GM23338 (cell line): Measurements from ENCODE around the gene CRNKL1. TPM values are rescaled to one million over a fixed set of nuclear protein-coding genes. Genes with fewer than 3 reads are reported as not detected.

ENCODE experiments used
- ATAC-seq: fragments of 200-7000 bp; cut with Tn5 transposase; 3 replicates; pipeline ENCODE4 v1.9.1; 2020
- DNase-seq: peaks from one replicate; pipeline ENCODE4 v3.0.0-alpha.2; 2015; ENCODE audit warnings: low spot score
- H2AFZ ChIP-seq: fragments of 200-600 bp; sonication (generic); 2 replicates; pipeline ENCODE4 v1.8.0; 2016; ENCODE audit warnings: antibody characterized with exemption, mild to moderate bottlenecking, moderate library complexity
- H3F3A ChIP-seq: fragments of 200-600 bp; sonication (generic); replicated peaks from 2 replicates; pipeline ENCODE4 v1.8.0; 2017; ENCODE audit warnings: antibody characterized with exemption, mixed run types, low read depth
- H3K27ac ChIP-seq: fragments of 200-600 bp; sonication (generic); 2 replicates; pipeline ENCODE4 v1.6.1; 2016; ENCODE audit warnings: low read depth
- H3K27me3 ChIP-seq: fragments of 200-600 bp; sonication (generic); 2 replicates; pipeline ENCODE4 v1.8.0; 2016; ENCODE audit warnings: mild to moderate bottlenecking, mixed run types, moderate library complexity; ENCODE audit not compliant: insufficient read depth
- H3K36me3 ChIP-seq: fragments of 200-600 bp; sonication (generic); 2 replicates; pipeline ENCODE4 v1.8.0; 2016; ENCODE audit warnings: mild to moderate bottlenecking; ENCODE audit not compliant: insufficient read depth
- H3K4me1 ChIP-seq: fragments of 200-600 bp; sonication (generic); 2 replicates; pipeline ENCODE4 v1.8.0; 2016; ENCODE audit warnings: mild to moderate bottlenecking, moderate library complexity; ENCODE audit not compliant: insufficient read depth
- H3K4me2 ChIP-seq: fragments of 200-600 bp; sonication (generic); 2 replicates; pipeline ENCODE4 v1.7.1; 2017; ENCODE audit warnings: mixed run types
- H3K4me3 ChIP-seq: fragments of 200-600 bp; sonication (generic); 2 replicates; pipeline ENCODE4 v1.6.1; 2016; ENCODE audit warnings: mixed run types
- H3K79me2 ChIP-seq: fragments of 200-600 bp; sonication (generic); replicated peaks from 2 replicates; pipeline ENCODE4 v1.8.0; 2017; ENCODE audit warnings: mild to moderate bottlenecking; ENCODE audit not compliant: insufficient read depth
- H3K9me2 ChIP-seq: fragments of 200-600 bp; sonication (generic); 2 replicates; pipeline ENCODE4 v1.8.0; 2017; ENCODE audit not compliant: insufficient read depth
- H4K20me1 ChIP-seq: fragments of 200-600 bp; sonication (generic); replicated peaks from 2 replicates; pipeline ENCODE4 v1.8.0; 2017; ENCODE audit warnings: mild to moderate bottlenecking; ENCODE audit not compliant: insufficient read depth
- H3K27ac Mint-ChIP-seq: 2 replicates; pipeline ENCODE4 v1.8.0; 2020; ENCODE audit warnings: inconsistent platforms, mild to moderate bottlenecking, moderate library complexity, mixed read lengths
- H3K27me3 Mint-ChIP-seq: 3 replicates; pipeline ENCODE4 v1.8.0; 2022; ENCODE audit warnings: low read depth, mild to moderate bottlenecking, moderate library complexity, mixed read lengths, inconsistent platforms; ENCODE audit not compliant: insufficient read depth, poor library complexity
- H3K36me3 Mint-ChIP-seq: 3 replicates; pipeline ENCODE4 v1.8.0; 2021; ENCODE audit warnings: low read depth, mild to moderate bottlenecking, inconsistent platforms, moderate library complexity, mixed read lengths
- H3K4me1 Mint-ChIP-seq: 3 replicates; pipeline ENCODE4 v1.8.0; 2020; ENCODE audit warnings: mild to moderate bottlenecking, inconsistent platforms, mixed read lengths
- H3K4me3 Mint-ChIP-seq: 3 replicates; pipeline ENCODE4 v1.8.0; 2021; ENCODE audit warnings: moderate library complexity, mild to moderate bottlenecking, inconsistent platforms, mixed read lengths
- H3K9me3 Mint-ChIP-seq: 3 replicates; pipeline ENCODE4 v1.8.0; 2020; ENCODE audit warnings: moderate library complexity, mild to moderate bottlenecking, inconsistent platforms, mixed read lengths
- CREB1 ChIP-seq: fragments of 250-450 bp; sonication (Bioruptor Pico); IDR thresholded peaks from 2 replicates; pipeline ENCODE4 v1.5.0; 2020; ENCODE audit warnings: low read depth, mild to moderate bottlenecking, moderate library complexity
- EZH2 ChIP-seq: fragments of 200-600 bp; sonication (generic); IDR thresholded peaks from one replicate; pipeline ENCODE4 v1.8.0; 2017; ENCODE audit warnings: antibody characterized with exemption, mild to moderate bottlenecking, low read depth; ENCODE audit not compliant: unreplicated experiment
- EZH2phosphoT487 ChIP-seq: fragments of 200-600 bp; sonication (generic); IDR thresholded peaks from one replicate; pipeline ENCODE4 v1.8.1; 2018; ENCODE audit warnings: antibody characterized with exemption; ENCODE audit not compliant: unreplicated experiment
- JUNB ChIP-seq: IDR thresholded peaks from one replicate; pipeline ENCODE4 v1.6.1; 2016; ENCODE audit warnings: antibody characterized with exemption; ENCODE audit not compliant: unreplicated experiment
- NANOG ChIP-seq: IDR thresholded peaks from 2 replicates; pipeline ENCODE4 v1.6.1; 2016; ENCODE audit warnings: antibody characterized with exemption, borderline replicate concordance
- STAT1 ChIP-seq: IDR thresholded peaks from one replicate; pipeline ENCODE4 v1.6.1; 2016; ENCODE audit warnings: antibody characterized with exemption; ENCODE audit not compliant: unreplicated experiment
- ZNF114 ChIP-seq: fragments of 250-450 bp; sonication (Bioruptor Pico); IDR thresholded peaks from 2 replicates; pipeline ENCODE4 v1.5.0; 2020; ENCODE audit warnings: mild to moderate bottlenecking, moderate library complexity
- ZNF331 ChIP-seq: fragments of 250-450 bp; sonication (Bioruptor Pico); IDR thresholded peaks from 2 replicates; pipeline ENCODE4 v1.5.0; 2020; ENCODE audit warnings: low read depth, mild to moderate bottlenecking, moderate library complexity
- polyA plus RNA-seq: library from polyadenylated mRNA; unstranded; fragments of >200 nt; fragmentation: Nextera tagmentation; extraction: Ambion mirVana; gene quantifications from 2 replicates; pipeline ENCODE4 v1.2.1, GENCODE V29; 2016
- total RNA-seq: library from RNA; depleted of rRNA; stranded (reverse); fragments of >200 nt; shearing (Covaris generic); gene quantifications from 2 replicates; pipeline ENCODE4 v1.2.3, GENCODE V29; 2014
- TF ChIP-seq, protein P1 (sequence below), 2 experiments: fragments of 200-600 bp in 1 of 2; sonication (generic) in 1 of 2; conservative IDR thresholded peaks; 2 replicates each; pipeline versions ENCODE4 v1.5.1 to v1.6.1; 2016 to 2017; ENCODE audit warnings: antibody characterized with exemption in 2 of 2, low read depth in 2 of 2, mild to moderate bottlenecking in 2 of 2, moderate library complexity in 1 of 2
- TF ChIP-seq, protein P2 (sequence below): fragments of 250-450 bp; sonication (Bioruptor Pico); IDR thresholded peaks from 2 replicates; pipeline ENCODE4 v1.5.0; 2020; ENCODE audit warnings: mild to moderate bottlenecking, moderate library complexity
- TF ChIP-seq, protein P3 (sequence below): IDR thresholded peaks from one replicate; pipeline ENCODE4 v1.6.1; 2018; ENCODE audit warnings: antibody characterized with exemption; ENCODE audit not compliant: unreplicated experiment
- TF ChIP-seq, protein P4 (sequence below): IDR thresholded peaks from 2 replicates; pipeline ENCODE4 v1.6.1; 2016; ENCODE audit warnings: antibody characterized with exemption

CRNKL1 gene
- total and polyA plus RNA-seq, 2 experiments from 2014 or later, result 24.2 to 27.2 TPM

- Histone ChIP-seq H2AFZ (no peak overlapping the region), H3K79me2 (peaks cover 93% of the 10 kb centered on the region), H3K4me1 (peaks cover under 1% of the 10 kb centered on the region; the same call in 1 of the 2 replicates), H3F3A (no peaks in the 10 kb centered on the region), H4K20me1 (peaks cover 6% of the 10 kb centered on the region), H3K9me2 (no peaks in the 10 kb centered on the region), H3K4me2 (no peak overlapping the region), H3K36me3 (peaks cover 5% of the 10 kb centered on the region; the same call in 1 of the 2 replicates), H3K4me3 (no peak overlapping the region), H3K27ac (no peak overlapping the region), H3K27me3 (no peaks in the 10 kb centered on the region)
- Mint-ChIP-seq H3K36me3 (peaks cover 14% of the 10 kb centered on the region), H3K27ac (no peak overlapping the region), H3K27me3 (peaks cover 6% of the 10 kb centered on the region), H3K4me3 (no peak overlapping the region), H3K4me1 (peaks cover 15% of the 10 kb centered on the region), H3K9me3 (no peaks in the 10 kb centered on the region)
- TF ChIP-seq ZNF331 (CRISPR knock-in tag), result no peak
- TF ChIP-seq, protein P1, sequence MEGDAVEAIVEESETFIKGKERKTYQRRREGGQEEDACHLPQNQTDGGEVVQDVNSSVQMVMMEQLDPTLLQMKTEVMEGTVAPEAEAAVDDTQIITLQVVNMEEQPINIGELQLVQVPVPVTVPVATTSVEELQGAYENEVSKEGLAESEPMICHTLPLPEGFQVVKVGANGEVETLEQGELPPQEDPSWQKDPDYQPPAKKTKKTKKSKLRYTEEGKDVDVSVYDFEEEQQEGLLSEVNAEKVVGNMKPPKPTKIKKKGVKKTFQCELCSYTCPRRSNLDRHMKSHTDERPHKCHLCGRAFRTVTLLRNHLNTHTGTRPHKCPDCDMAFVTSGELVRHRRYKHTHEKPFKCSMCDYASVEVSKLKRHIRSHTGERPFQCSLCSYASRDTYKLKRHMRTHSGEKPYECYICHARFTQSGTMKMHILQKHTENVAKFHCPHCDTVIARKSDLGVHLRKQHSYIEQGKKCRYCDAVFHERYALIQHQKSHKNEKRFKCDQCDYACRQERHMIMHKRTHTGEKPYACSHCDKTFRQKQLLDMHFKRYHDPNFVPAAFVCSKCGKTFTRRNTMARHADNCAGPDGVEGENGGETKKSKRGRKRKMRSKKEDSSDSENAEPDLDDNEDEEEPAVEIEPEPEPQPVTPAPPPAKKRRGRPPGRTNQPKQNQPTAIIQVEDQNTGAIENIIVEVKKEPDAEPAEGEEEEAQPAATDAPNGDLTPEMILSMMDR (conservative IDR thresholded peaks at IDR 0.05; ENCODE audit: low read depth in 2 of 2), result no peak
- TF ChIP-seq, protein P2, sequence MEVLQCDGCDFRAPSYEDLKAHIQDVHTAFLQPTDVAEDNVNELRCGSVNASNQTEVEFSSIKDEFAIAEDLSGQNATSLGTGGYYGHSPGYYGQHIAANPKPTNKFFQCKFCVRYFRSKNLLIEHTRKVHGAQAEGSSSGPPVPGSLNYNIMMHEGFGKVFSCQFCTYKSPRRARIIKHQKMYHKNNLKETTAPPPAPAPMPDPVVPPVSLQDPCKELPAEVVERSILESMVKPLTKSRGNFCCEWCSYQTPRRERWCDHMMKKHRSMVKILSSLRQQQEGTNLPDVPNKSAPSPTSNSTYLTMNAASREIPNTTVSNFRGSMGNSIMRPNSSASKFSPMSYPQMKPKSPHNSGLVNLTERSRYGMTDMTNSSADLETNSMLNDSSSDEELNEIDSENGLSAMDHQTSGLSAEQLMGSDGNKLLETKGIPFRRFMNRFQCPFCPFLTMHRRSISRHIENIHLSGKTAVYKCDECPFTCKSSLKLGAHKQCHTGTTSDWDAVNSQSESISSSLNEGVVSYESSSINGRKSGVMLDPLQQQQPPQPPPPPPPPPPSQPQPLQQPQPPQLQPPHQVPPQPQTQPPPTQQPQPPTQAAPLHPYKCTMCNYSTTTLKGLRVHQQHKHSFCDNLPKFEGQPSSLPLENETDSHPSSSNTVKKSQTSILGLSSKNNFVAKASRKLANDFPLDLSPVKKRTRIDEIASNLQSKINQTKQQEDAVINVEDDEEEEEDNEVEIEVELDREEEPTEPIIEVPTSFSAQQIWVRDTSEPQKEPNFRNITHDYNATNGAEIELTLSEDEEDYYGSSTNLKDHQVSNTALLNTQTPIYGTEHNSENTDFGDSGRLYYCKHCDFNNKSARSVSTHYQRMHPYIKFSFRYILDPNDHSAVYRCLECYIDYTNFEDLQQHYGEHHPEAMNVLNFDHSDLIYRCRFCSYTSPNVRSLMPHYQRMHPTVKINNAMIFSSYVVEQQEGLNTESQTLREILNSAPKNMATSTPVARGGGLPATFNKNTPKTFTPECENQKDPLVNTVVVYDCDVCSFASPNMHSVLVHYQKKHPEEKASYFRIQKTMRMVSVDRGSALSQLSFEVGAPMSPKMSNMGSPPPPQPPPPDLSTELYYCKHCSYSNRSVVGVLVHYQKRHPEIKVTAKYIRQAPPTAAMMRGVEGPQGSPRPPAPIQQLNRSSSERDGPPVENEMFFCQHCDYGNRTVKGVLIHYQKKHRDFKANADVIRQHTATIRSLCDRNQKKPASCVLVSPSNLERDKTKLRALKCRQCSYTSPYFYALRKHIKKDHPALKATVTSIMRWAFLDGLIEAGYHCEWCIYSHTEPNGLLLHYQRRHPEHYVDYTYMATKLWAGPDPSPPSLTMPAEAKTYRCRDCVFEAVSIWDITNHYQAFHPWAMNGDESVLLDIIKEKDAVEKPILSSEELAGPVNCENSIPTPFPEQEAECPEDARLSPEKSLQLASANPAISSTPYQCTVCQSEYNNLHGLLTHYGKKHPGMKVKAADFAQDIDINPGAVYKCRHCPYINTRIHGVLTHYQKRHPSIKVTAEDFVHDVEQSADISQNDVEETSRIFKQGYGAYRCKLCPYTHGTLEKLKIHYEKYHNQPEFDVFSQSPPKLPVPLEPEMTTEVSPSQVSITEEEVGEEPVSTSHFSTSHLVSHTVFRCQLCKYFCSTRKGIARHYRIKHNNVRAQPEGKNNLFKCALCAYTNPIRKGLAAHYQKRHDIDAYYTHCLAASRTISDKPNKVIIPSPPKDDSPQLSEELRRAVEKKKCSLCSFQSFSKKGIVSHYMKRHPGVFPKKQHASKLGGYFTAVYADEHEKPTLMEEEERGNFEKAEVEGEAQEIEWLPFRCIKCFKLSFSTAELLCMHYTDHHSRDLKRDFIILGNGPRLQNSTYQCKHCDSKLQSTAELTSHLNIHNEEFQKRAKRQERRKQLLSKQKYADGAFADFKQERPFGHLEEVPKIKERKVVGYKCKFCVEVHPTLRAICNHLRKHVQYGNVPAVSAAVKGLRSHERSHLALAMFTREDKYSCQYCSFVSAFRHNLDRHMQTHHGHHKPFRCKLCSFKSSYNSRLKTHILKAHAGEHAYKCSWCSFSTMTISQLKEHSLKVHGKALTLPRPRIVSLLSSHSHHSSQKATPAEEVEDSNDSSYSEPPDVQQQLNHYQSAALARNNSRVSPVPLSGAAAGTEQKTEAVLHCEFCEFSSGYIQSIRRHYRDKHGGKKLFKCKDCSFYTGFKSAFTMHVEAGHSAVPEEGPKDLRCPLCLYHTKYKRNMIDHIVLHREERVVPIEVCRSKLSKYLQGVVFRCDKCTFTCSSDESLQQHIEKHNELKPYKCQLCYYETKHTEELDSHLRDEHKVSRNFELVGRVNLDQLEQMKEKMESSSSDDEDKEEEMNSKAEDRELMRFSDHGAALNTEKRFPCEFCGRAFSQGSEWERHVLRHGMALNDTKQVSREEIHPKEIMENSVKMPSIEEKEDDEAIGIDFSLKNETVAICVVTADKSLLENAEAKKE, result no peak
- TF ChIP-seq ZNF114 (CRISPR knock-in tag), result no peak
- TF ChIP-seq EZH2, result no peak
- no peak for TF ChIP-seq EZH2phosphoT487
- TF ChIP-seq, protein P3, sequence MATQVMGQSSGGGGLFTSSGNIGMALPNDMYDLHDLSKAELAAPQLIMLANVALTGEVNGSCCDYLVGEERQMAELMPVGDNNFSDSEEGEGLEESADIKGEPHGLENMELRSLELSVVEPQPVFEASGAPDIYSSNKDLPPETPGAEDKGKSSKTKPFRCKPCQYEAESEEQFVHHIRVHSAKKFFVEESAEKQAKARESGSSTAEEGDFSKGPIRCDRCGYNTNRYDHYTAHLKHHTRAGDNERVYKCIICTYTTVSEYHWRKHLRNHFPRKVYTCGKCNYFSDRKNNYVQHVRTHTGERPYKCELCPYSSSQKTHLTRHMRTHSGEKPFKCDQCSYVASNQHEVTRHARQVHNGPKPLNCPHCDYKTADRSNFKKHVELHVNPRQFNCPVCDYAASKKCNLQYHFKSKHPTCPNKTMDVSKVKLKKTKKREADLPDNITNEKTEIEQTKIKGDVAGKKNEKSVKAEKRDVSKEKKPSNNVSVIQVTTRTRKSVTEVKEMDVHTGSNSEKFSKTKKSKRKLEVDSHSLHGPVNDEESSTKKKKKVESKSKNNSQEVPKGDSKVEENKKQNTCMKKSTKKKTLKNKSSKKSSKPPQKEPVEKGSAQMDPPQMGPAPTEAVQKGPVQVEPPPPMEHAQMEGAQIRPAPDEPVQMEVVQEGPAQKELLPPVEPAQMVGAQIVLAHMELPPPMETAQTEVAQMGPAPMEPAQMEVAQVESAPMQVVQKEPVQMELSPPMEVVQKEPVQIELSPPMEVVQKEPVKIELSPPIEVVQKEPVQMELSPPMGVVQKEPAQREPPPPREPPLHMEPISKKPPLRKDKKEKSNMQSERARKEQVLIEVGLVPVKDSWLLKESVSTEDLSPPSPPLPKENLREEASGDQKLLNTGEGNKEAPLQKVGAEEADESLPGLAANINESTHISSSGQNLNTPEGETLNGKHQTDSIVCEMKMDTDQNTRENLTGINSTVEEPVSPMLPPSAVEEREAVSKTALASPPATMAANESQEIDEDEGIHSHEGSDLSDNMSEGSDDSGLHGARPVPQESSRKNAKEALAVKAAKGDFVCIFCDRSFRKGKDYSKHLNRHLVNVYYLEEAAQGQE, result no peak
- TF ChIP-seq NANOG, result no peak
- TF ChIP-seq, protein P4, sequence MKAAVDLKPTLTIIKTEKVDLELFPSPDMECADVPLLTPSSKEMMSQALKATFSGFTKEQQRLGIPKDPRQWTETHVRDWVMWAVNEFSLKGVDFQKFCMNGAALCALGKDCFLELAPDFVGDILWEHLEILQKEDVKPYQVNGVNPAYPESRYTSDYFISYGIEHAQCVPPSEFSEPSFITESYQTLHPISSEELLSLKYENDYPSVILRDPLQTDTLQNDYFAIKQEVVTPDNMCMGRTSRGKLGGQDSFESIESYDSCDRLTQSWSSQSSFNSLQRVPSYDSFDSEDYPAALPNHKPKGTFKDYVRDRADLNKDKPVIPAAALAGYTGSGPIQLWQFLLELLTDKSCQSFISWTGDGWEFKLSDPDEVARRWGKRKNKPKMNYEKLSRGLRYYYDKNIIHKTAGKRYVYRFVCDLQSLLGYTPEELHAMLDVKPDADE, result no peak
- TF ChIP-seq STAT1, result no peak
- TF ChIP-seq CREB1 (CRISPR knock-in tag), result no peak
- no peak for TF ChIP-seq JUNB
- DNase-seq, result no peak
- ATAC-seq, result no peak
Measured at GRCh38 chr20:20023395-20023794, 28.9 kb downstream of the CRNKL1 start.
